GM23248 (cell line): ENCODE measurements around the gene KCNK1. TPM values are rescaled to one million over a fixed set of nuclear protein-coding genes. Genes with fewer than 3 reads are reported as not detected.
"Not testable (repeated sequence)": the region's sequence is repeated elsewhere in the genome, so short reads cannot be mapped to it uniquely, and the experiment has no call there.

Experiments
- DNase-seq: peaks from one replicate; pipeline ENCODE4 v3.0.0-alpha.2; 2015
- H2AFZ ChIP-seq: fragments of 200-600 bp; sonication (generic); 2 replicates; pipeline ENCODE4 v1.6.1; 2016; ENCODE audit warnings: antibody characterized with exemption
- H3F3A ChIP-seq: fragments of 200-600 bp; sonication (generic); 2 replicates; pipeline ENCODE4 v1.6.1; 2016; ENCODE audit warnings: mild to moderate bottlenecking, antibody characterized with exemption, mixed run types; ENCODE audit not compliant: insufficient read depth
- H3K27ac ChIP-seq: fragments of 200-600 bp; sonication (generic); 2 replicates; pipeline ENCODE4 v1.5.1; 2016; ENCODE audit warnings: mild to moderate bottlenecking
- H3K27me3 ChIP-seq: fragments of 200-600 bp; sonication (generic); replicated peaks from 2 replicates; pipeline ENCODE4 v1.6.1; 2016; ENCODE audit warnings: mild to moderate bottlenecking; ENCODE audit not compliant: insufficient read depth
- H3K36me3 ChIP-seq: fragments of 200-600 bp; sonication (generic); 2 replicates; pipeline ENCODE4 v1.6.1; 2016; ENCODE audit warnings: low read depth, mild to moderate bottlenecking
- H3K4me1 ChIP-seq: fragments of 200-600 bp; sonication (generic); 2 replicates; pipeline ENCODE4 v1.6.1; 2016; ENCODE audit warnings: mild to moderate bottlenecking; ENCODE audit not compliant: insufficient read depth
- H3K4me2 ChIP-seq: fragments of 200-600 bp; sonication (generic); one replicate; pipeline ENCODE4 v1.6.1; 2016; ENCODE audit warnings: mild to moderate bottlenecking; ENCODE audit not compliant: unreplicated experiment
- H3K4me3 ChIP-seq: fragments of 200-600 bp; sonication (generic); 2 replicates; pipeline ENCODE4 v1.5.1; 2016; ENCODE audit warnings: mild to moderate bottlenecking
- H3K79me2 ChIP-seq: fragments of 200-600 bp; sonication (generic); 2 replicates; pipeline ENCODE4 v1.6.1; 2016; ENCODE audit warnings: mild to moderate bottlenecking; ENCODE audit not compliant: insufficient read depth
- H3K9ac ChIP-seq: fragments of 200-600 bp; sonication (generic); 2 replicates; pipeline ENCODE4 v1.6.1; 2016; ENCODE audit warnings: mild to moderate bottlenecking
- H3K9me2 ChIP-seq: fragments of 200-600 bp; sonication (generic); 2 replicates; pipeline ENCODE4 v1.6.1; 2016; ENCODE audit warnings: mixed run types, mild to moderate bottlenecking, moderate library complexity; ENCODE audit not compliant: insufficient read depth
- H3K9me3 ChIP-seq: fragments of 200-600 bp; sonication (generic); one replicate; pipeline ENCODE4 v1.6.1; 2017; ENCODE audit warnings: low read depth
- H4K20me1 ChIP-seq: fragments of 200-600 bp; sonication (generic); 2 replicates; pipeline ENCODE4 v1.6.0; 2016; ENCODE audit not compliant: insufficient read depth
- EZH2 ChIP-seq: fragments of 200-600 bp; sonication (generic); IDR thresholded peaks from 2 replicates; pipeline ENCODE4 v1.6.1; 2018; ENCODE audit warnings: antibody characterized with exemption, mild to moderate bottlenecking; ENCODE audit not compliant: insufficient read depth, poor library complexity, severe bottlenecking
- EZH2phosphoT487 ChIP-seq: fragments of 200-600 bp; sonication (generic); IDR thresholded peaks from 2 replicates; pipeline ENCODE4 v1.6.1; 2018; ENCODE audit warnings: antibody characterized with exemption, moderate library complexity, mild to moderate bottlenecking, low read depth; ENCODE audit not compliant: insufficient read depth
- WGBS, 2 experiments: methylation state at CpG; one replicate each; pipeline ENCODE4 v1.1.6; 2015 to 2017; ENCODE audit warnings: low lambda C conversion rate in 2 of 2, low coverage in 1 of 2; ENCODE audit errors: missing lambda C conversion rate in 2 of 2; 5-methylcytosine and 5-hydroxymethylcytosine counted together
- in situ Hi-C: fragments of 300-500 bp; cut with MboI; formaldehyde crosslinking; loops from 2 replicates; pipeline ENCODE4 v1.15.0; 2020
- polyA plus RNA-seq: library from polyadenylated mRNA; unstranded; fragments of >200 nt; fragmentation: Nextera tagmentation; extraction: Ambion mirVana; gene quantifications from 2 replicates; pipeline ENCODE4 v1.2.1, GENCODE V29; 2016
- total RNA-seq: library from RNA; depleted of rRNA; stranded (reverse); fragments of >200 nt; shearing (Covaris generic); gene quantifications from 2 replicates; pipeline ENCODE4 v1.2.3, GENCODE V29; 2014

KCNK1 gene
- total and polyA plus RNA-seq, 2 experiments from 2014 or later: 4.0 to 4.2 TPM

DNA sequence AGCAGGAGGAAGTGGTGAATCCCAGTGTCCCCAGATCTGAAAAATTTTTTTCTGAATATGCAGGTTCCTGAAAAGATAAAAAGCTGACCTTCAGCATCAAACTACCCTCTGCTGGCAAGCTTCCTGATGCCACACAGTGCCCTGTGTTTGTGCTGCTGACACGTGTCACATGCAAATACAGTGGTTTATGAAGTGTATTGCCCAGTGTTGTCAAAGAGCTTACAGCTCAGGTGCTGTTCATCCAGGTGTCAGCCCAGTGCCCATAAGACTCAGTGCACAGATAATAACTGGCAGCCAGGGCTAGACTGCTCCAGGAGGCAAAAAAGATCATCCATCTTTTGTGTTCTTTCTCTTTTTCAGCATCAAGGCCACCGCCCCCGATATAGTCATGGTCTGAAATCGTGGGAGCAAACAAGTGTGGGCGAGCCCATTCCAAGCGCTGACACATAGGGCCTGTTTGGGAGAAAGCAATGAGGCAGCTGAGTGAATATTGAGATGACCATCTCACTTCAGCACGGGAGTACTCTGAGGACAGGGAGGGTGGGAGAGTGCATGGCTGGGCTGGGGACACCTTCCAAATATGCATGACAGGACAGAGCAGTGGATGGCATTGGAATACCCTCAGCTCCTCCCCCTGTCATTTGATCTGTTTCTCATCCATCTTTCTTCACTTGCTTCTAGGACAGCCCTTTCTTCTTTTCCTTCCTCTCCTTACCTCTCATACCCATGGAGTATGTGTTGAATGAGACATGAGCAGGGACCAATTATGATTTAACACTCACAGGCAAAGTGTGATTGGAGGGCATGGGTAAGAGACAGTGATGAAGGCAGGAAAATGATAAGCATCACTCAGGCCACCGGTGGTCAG is 6.4 kb upstream of the KCNK1 start:
- H3K36me3 ChIP-seq: no peaks in the 10 kb centered on the region
- H3K9ac ChIP-seq: no peak overlapping the region
- peaks cover 3% of the 10 kb centered on the region; the same call in 1 of the 2 replicates for H3F3A ChIP-seq
- peak; percentile 76 for DNase-seq
- no peaks in the 10 kb centered on the region for H4K20me1 ChIP-seq
- no peak overlapping the region for H3K27ac ChIP-seq
- WGBS, 2 experiments: 44 to 58% methylated on average over 8 of the region's 8 CpGs
- H3K4me3 ChIP-seq: no peak overlapping the region
- in situ Hi-C loops: no loop called here
- no peak overlapping the region for H3K4me2 ChIP-seq
- no peaks in the 10 kb centered on the region for H3K27me3 ChIP-seq
- H3K9me3 ChIP-seq: no peaks in the 10 kb centered on the region
- no peaks in the 10 kb centered on the region for H3K79me2 ChIP-seq
- no peak overlapping the region for H2AFZ ChIP-seq
- H3K4me1 ChIP-seq: peaks cover 5% of the 10 kb centered on the region
- TF ChIP-seq EZH2phosphoT487 (no peak), EZH2 (no peak)
- H3K9me2 ChIP-seq: no peaks in the 10 kb centered on the region

DNA sequence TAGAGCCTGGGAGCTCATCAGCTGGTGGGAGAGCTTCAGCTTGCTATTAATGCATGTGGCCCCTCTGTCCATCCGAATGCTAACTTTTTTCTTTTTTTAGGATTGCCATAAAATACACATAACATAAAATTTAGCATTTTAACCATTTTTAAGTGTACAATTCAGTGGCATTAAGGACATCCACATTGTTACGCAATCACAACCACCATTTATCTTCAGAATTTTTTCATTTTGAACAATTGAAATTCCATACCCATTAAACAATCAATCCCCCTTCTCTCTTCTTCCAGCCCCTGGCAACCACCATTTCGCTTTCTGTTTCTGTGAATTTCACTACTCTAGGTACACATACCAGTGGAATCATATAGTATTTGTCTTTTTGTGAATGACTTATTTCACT is 4.9 kb upstream of the KCNK1 start:
- Histone ChIP-seq H3K4me3 (no peak overlapping the region), H3K36me3 (no peaks in the 10 kb centered on the region), H3K27me3 (no peaks in the 10 kb centered on the region), H3K9me3 (no peaks in the 10 kb centered on the region), H4K20me1 (no peaks in the 10 kb centered on the region), H3K9ac (no peak overlapping the region), H3K4me2 (no peak overlapping the region), H3F3A (peaks cover 11% of the 10 kb centered on the region; the same call in 1 of the 2 replicates), H3K79me2 (no peaks in the 10 kb centered on the region), H2AFZ (no peak overlapping the region), H3K4me1 (peaks cover 8% of the 10 kb centered on the region), H3K27ac (no peak overlapping the region), H3K9me2 (no peaks in the 10 kb centered on the region)
- DNase-seq: no peak
- no peak for TF ChIP-seq EZH2phosphoT487
- no peak for TF ChIP-seq EZH2
- in situ Hi-C loops: no loop called here
- 73 to 76% methylated on average over 3 of the region's 3 CpGs for WGBS, 2 experiments

DNA sequence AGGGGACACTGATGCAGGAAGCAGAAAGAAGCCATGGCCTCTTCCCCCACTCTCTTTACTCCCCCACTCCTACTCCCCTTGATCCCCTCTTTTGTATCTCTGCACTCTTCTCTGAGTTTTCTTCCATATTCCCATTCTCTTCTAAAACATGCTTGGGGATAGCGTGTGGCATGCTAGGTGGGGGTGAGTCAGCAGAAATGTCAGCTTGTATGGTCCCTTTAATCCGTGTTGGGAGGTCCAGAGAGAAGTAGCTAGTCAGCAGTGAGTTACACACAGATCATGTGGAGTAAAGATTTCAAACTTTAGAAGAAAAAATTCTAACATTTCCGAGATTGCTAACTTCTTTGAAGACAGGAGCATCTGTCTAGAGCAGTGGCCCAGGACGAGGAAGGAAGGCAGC is 4.0 kb upstream of the KCNK1 start:
- WGBS, 2 experiments: 43 to 51% methylated on average over 4 of the region's 4 CpGs
- H3K27me3 ChIP-seq: no peaks in the 10 kb centered on the region
- peaks cover 11% of the 10 kb centered on the region; the same call in 1 of the 2 replicates for H3F3A ChIP-seq
- TF ChIP-seq EZH2phosphoT487 (no peak), EZH2 (no peak)
- no peak overlapping the region for H3K9ac ChIP-seq
- in situ Hi-C loops: no loop called here
- H3K9me2 ChIP-seq: no peaks in the 10 kb centered on the region
- no peak overlapping the region for H2AFZ ChIP-seq
- H4K20me1 ChIP-seq: no peaks in the 10 kb centered on the region
- H3K79me2 ChIP-seq: peaks cover 3% of the 10 kb centered on the region; the same call in 1 of the 2 replicates
- no peaks in the 10 kb centered on the region for H3K9me3 ChIP-seq
- no peak for DNase-seq
- H3K4me2 ChIP-seq: no peak overlapping the region
- H3K4me1 ChIP-seq: peaks cover 8% of the 10 kb centered on the region
- H3K4me3 ChIP-seq: no peak overlapping the region
- no peak overlapping the region for H3K27ac ChIP-seq
- no peaks in the 10 kb centered on the region for H3K36me3 ChIP-seq

GRCh38 chr1:233610628-233611027 is 3.3 kb upstream of the KCNK1 start:
- no peak overlapping the region for H2AFZ ChIP-seq
- no peak overlapping the region for H3K4me2 ChIP-seq
- H3K36me3 ChIP-seq: no peaks in the 10 kb centered on the region
- 77 to 87% methylated on average over 2 of the region's 2 CpGs for WGBS, 2 experiments
- H4K20me1 ChIP-seq: no peaks in the 10 kb centered on the region
- H3K79me2 ChIP-seq: peaks cover 10% of the 10 kb centered on the region; the same call in 1 of the 2 replicates
- peaks cover 8% of the 10 kb centered on the region for H3K4me1 ChIP-seq
- H3K27ac ChIP-seq: no peak overlapping the region
- peaks cover 11% of the 10 kb centered on the region; the same call in 1 of the 2 replicates for H3F3A ChIP-seq
- in situ Hi-C loops: no loop called here
- no peak overlapping the region for H3K9ac ChIP-seq
- DNase-seq: no peak
- no peaks in the 10 kb centered on the region for H3K9me3 ChIP-seq
- no peaks in the 10 kb centered on the region for H3K9me2 ChIP-seq
- no peak overlapping the region for H3K4me3 ChIP-seq
- H3K27me3 ChIP-seq: no peaks in the 10 kb centered on the region
- TF ChIP-seq EZH2phosphoT487: no peak
- no peak for TF ChIP-seq EZH2

DNA sequence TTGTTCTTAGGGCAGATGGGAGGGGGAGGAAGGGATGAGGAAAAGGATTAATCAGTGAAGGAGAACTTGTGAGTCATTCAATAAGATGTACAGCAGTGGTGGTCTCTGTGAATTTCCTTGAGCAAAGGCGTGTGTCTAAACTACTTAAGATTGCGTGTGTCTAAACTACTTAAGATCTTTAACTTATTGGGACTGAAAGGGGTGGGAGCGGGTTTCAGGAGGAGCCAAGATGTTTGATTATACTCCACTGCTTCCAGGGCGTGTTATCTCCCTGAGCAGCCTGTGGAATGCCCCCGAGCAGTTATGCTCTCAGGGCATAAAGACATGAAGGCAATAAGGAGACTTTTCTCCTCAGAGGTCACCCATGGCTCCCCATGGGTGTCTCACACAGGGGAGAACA is 2.5 kb upstream of the KCNK1 start:
- H3K4me1 ChIP-seq, H3K27ac ChIP-seq, H2AFZ ChIP-seq, H3K9me2 ChIP-seq, H3K36me3 ChIP-seq, H3K4me2 ChIP-seq, H4K20me1 ChIP-seq, H3K9me3 ChIP-seq, in situ Hi-C loops, DNase-seq, H3K27me3 ChIP-seq, H3K4me3 ChIP-seq, H3K9ac ChIP-seq: not testable (repeated sequence)
- WGBS, 2 experiments: 71% methylated on average over 5 of the region's 5 CpGs
- peaks cover 11% of the 10 kb centered on the region; the same call in 1 of the 2 replicates for H3F3A ChIP-seq
- peaks cover 11% of the 10 kb centered on the region; the same call in 1 of the 2 replicates for H3K79me2 ChIP-seq
